Right lobe of liver (tissue), 6 donors: ENCODE data around the gene ADARB2. TPM values are rescaled to one million over a fixed set of nuclear protein-coding genes. Genes with fewer than 3 reads are reported as not detected.
A peak's percentile ranks its signal among the peaks of the same experiment; 100 is the strongest.
"Not testable (repeated sequence)": the region's sequence is repeated elsewhere in the genome, so short reads cannot be mapped to it uniquely, and the experiment has no call there.

ENCODE experiments used
- ATAC-seq, 4 donors: fragments of 200-7000 bp; cut with Tn5 transposase; one replicate each; pipeline ENCODE4 v1.9.1; 2020; ENCODE audit warnings: mild to moderate bottlenecking in 4 of 4, moderate library complexity in 4 of 4
- DNase-seq, 3 donors: peaks; one replicate each; pipeline ENCODE4 v3.0.0-alpha.2; 2020
- H3K27ac ChIP-seq, 3 donors: fragments of 200-600 bp; one replicate each; pipeline ENCODE4 v1.8.0; 2022
- H3K27me3 ChIP-seq, 2 donors: fragments of 200-600 bp; one replicate each; pipeline ENCODE4 v1.8.0; 2022
- H3K36me3 ChIP-seq, 4 donors: fragments of 200-600 bp; sonication (generic) in 1 of 4; one replicate each; pipeline versions ENCODE4 v1.5.1 to v1.8.0; 2017 to 2022; ENCODE audit warnings: control low read depth in 1 of 4
- H3K4me1 ChIP-seq, 4 donors: fragments of 200-600 bp; sonication (generic) in 1 of 4; one replicate each; pipeline versions ENCODE4 v1.5.1 to v1.8.0; 2017 to 2022; ENCODE audit warnings: control low read depth in 1 of 4
- H3K4me3 ChIP-seq, 3 donors: fragments of 200-600 bp; one replicate each; pipeline ENCODE4 v1.8.0; 2022
- H3K9me3 ChIP-seq, 4 donors: fragments of 200-600 bp; sonication (generic) in 1 of 4; one replicate each; pipeline versions ENCODE4 v1.5.1 to v1.8.0; 2017 to 2022; ENCODE audit warnings: control low read depth in 1 of 4
- POLR2A ChIP-seq: fragments of 450-650 bp; IDR thresholded peaks from one replicate; pipeline ENCODE4 v1.6.1; 2017; ENCODE audit warnings: antibody characterized with exemption, mild to moderate bottlenecking
- WGBS: methylation state at CpG from one replicate; pipeline ENCODE4 v1.1.6; 2018; ENCODE audit warnings: low coverage, low lambda C conversion rate; ENCODE audit not compliant: insufficient coverage; ENCODE audit errors: missing lambda C conversion rate; 5-methylcytosine and 5-hydroxymethylcytosine counted together
- intact Hi-C, 2 donors: fragments of 100-400 bp; cut with DNase I; formaldehyde crosslinking; loops; one replicate each; pipeline versions ENCODE4 v1.11.2 to v1.14.1; 2022
- total RNA-seq, 6 experiments: library from RNA; depleted of rRNA in 2 of 6; stranded (reverse); fragments of >200 nt in 2 of 6; fragmentation: NEBNext Ultra II Directional in 3 of 6; extraction: Animal tissue kit (Norgen Biotek cat#: 25700) in 3 of 6; gene quantifications; one replicate each; pipeline versions ENCODE4 v1.1.0 to v1.2.4, GENCODE V29; 2016 to 2023
- TF ChIP-seq, protein P1 (sequence below), 4 donors: fragments of 200-600 bp in 3 of 4; fragments of 450-650 bp in 1 of 4; IDR thresholded peaks; one replicate each; pipeline versions ENCODE4 v1.5.1 to v1.8.0; 2016 to 2022; ENCODE audit warnings: antibody characterized with exemption in 4 of 4, mild to moderate bottlenecking in 2 of 4
- donor health status: DM: no; HTN: yes; CAD: no.
- donor health status: DM: no; HTN: no; CAD: no.
- donor health status: DM: no; HTN: no; CAD: no.
- donor health status: DM: no; HTN: yes; CAD: no.
- donor health status: DM: no; HTN: yes; CAD: no.

ADARB2 gene
- total RNA-seq, 6 experiments from 2014 or later: 0.07 to 0.68 (median 0.42) TPM

DNA sequence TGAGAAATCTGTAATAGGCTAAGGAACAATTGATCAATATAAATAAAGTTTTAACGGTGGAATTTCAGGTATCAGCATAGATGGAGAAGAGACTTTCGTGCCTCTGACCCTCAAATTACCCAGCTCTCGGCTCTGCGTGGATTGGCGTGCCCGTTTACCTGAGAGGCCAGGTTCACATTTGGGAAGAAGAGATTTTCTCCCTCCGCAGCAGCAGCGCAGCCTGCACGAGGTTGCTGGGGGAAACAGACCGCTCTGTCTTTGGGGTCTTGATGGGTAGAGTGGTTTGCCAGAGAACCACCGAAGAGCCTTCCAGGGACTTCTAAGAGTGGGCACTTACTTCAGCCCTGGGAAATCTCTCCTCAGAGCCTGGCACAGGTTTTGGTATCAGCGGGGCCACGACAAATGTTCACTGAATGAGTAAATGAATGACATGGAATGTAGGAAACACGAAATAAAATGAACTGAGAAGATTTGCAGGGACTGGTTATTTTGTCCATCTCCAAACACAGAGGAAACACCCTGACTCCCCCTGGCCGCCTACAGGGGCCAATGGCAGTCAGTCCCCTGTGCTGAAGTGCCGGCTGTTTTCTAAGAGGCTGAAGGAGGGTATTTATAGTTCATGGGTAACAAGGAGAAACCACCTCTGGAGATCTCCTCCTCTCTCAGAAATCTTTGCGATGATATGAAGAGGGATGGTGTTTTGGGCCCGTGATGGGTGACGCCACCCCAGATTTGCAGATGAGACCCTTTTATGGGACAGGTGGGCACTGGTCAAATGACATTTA lies 338.5 kb downstream of the ADARB2 start:
- peak in 1 of 3 donors; percentile 26 for DNase-seq
- TF ChIP-seq, protein P1, sequence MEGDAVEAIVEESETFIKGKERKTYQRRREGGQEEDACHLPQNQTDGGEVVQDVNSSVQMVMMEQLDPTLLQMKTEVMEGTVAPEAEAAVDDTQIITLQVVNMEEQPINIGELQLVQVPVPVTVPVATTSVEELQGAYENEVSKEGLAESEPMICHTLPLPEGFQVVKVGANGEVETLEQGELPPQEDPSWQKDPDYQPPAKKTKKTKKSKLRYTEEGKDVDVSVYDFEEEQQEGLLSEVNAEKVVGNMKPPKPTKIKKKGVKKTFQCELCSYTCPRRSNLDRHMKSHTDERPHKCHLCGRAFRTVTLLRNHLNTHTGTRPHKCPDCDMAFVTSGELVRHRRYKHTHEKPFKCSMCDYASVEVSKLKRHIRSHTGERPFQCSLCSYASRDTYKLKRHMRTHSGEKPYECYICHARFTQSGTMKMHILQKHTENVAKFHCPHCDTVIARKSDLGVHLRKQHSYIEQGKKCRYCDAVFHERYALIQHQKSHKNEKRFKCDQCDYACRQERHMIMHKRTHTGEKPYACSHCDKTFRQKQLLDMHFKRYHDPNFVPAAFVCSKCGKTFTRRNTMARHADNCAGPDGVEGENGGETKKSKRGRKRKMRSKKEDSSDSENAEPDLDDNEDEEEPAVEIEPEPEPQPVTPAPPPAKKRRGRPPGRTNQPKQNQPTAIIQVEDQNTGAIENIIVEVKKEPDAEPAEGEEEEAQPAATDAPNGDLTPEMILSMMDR (IDR thresholded peaks at IDR 0.05): no peak
- no peak for TF ChIP-seq POLR2A
- no peaks in the 10 kb centered on the region for H3K36me3 ChIP-seq
- H3K9me3 ChIP-seq: no peaks in the 10 kb centered on the region
- no peak overlapping the region for H3K27ac ChIP-seq
- 57% methylated on average over 19 of the region's 19 CpGs for WGBS
- no peaks in the 10 kb centered on the region for H3K4me1 ChIP-seq
- H3K4me3 ChIP-seq: no peak overlapping the region
- ATAC-seq: no peak
- intact Hi-C loops: no loop called here
- H3K27me3 ChIP-seq: no peaks in the 10 kb centered on the region

DNA sequence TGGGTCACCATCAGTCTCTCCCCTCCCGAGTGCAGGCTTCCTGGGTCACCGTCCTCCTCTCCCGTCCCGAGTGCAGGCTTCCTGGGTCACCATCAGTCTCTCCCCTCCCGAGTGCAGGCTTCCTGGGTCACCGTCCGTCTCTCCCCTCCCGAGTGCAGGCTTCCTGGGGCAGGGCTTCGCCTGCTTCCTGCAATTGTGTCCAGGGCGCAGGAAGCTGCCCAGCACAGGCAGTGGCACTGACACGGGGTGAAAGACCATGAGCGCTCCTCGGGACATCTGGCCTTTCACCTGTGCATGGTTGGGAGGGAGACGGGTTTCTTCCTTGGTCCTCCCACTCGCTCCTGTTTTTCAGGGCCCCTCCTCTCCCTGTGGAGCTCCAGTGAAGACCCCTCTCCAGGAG lies 339.2 kb downstream of the ADARB2 start:
- 48% methylated on average over 12 of the region's 15 CpGs for WGBS

DNA sequence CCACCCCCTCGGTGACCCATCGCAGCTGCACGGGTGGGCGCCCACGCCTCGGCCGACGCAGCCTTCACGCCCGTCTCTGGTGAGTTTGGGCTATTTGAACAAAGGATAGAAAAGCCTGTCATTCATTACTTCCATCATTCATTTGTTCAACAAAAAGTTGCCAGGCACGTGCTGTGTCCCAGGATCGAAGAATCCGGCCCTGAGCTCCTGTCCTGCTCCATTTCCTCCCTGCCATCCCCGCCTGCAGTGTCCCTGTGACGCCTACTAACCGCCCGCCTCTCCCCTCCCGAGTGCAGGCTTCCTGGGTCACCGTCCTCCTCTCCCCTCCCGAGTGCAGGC lies 341.1 kb downstream of the ADARB2 start:
- no peak overlapping the region for H3K4me3 ChIP-seq
- WGBS: 79% methylated on average over 8 of the region's 20 CpGs
- H3K9me3 ChIP-seq: no peaks in the 10 kb centered on the region
- intact Hi-C loops: no loop called here
- no peaks in the 10 kb centered on the region for H3K4me1 ChIP-seq
- TF ChIP-seq POLR2A: no peak
- TF ChIP-seq, protein P1 (IDR thresholded peaks at IDR 0.05): no peak
- H3K27ac ChIP-seq: no peak overlapping the region
- H3K36me3 ChIP-seq: no peaks in the 10 kb centered on the region
- ATAC-seq (no peak), DNase-seq (peak in 1 of 3 donors; percentile 35)
- H3K27me3 ChIP-seq: no peaks in the 10 kb centered on the region

More for the DNA sequence above, 339.2 kb downstream of the ADARB2 start:
- H3K36me3 ChIP-seq, intact Hi-C loops, H3K4me3 ChIP-seq, H3K9me3 ChIP-seq, H3K27ac ChIP-seq, ATAC-seq, H3K4me1 ChIP-seq, H3K27me3 ChIP-seq: not testable (repeated sequence)
- DNase-seq: peak in 1 of 3 donors; percentile 26

DNA sequence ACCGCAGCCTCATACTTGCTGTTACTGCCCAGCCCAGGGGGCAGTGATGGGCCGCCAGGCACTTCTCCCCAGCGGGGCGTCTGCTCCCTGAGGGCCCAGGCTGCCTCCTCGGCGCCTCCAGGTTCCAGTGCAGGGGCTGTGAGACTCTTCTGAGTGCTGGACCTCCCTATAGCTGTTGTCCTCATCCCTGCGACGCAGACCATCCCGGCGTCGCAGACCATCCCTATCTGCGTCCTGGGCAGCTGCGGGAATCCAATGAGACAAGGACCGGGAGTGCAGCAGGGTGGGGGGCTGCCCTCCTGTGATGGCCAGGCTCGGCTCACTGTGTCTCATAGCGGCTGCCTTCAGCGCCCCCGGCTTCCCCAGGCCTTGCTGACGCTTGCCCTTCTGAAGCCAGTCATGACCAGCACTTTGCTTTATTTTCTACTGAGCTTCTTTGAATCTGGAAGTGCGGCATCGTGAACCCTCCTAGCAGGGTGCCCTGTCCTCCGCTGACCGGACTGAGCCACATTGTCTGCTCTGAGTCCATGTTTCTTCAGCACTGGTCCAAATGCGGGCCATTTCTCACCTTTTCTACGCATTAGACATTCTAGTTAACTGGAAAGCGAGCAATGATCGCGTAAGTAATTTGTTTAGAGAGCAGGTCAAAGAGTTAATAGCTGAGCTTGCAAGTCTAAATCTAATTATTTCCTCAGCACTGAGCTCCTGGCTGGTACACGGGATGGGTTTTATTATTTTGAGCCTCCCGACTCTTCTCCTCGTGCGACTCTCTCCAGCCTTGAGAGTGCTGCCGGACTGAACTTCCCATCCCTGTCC lies 341.6 kb downstream of the ADARB2 start:
- no peak overlapping the region for H3K4me3 ChIP-seq
- H3K36me3 ChIP-seq: no peaks in the 10 kb centered on the region
- H3K27ac ChIP-seq: no peak overlapping the region
- H3K9me3 ChIP-seq: no peaks in the 10 kb centered on the region
- H3K4me1 ChIP-seq: no peaks in the 10 kb centered on the region
- ATAC-seq (no peak), DNase-seq (no peak)
- WGBS: 71% methylated on average over 8 of the region's 33 CpGs
- no peaks in the 10 kb centered on the region for H3K27me3 ChIP-seq
- TF ChIP-seq, protein P1 (IDR thresholded peaks at IDR 0.05): no peak
- TF ChIP-seq POLR2A: no peak
- intact Hi-C loops: no loop called here

DNA sequence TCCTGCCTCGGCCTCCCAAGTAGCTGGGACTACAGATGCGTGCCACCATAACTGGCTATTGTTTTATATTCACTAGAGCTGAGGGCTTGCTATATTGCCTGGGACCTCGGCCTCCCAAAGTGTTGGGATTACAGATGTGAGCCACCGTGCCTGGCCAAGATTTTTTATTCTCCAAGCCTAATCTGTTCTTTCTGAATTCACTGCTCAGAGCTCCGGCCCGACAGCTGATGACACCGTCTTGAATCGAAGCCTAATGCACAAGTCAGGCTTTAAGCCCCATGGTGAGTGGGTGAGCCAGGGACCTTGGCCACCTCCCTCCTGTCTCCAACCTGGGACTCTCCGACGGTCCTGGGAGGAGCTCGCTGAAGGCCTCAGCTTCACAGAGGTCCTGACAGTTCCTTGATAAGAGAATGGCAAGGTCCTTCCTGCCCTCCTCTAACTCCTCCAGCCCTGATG lies 342.3 kb downstream of the ADARB2 start:
- Histone ChIP-seq H3K9me3 (no peaks in the 10 kb centered on the region), H3K27me3 (no peaks in the 10 kb centered on the region), H3K4me3 (no peak overlapping the region), H3K27ac (no peak overlapping the region), H3K4me1 (no peaks in the 10 kb centered on the region), H3K36me3 (no peaks in the 10 kb centered on the region)
- TF ChIP-seq, protein P1 (IDR thresholded peaks at IDR 0.05): no peak
- no peak for TF ChIP-seq POLR2A
- intact Hi-C loops: no loop called here
- DNase-seq (peak in 1 of 3 donors; percentile 25), ATAC-seq (no peak)
- WGBS: 79% methylated on average over 3 of the region's 11 CpGs
